GM21529 (cell line): ENCODE measurements around the gene RIPOR1.
"Not testable (repeated sequence)": the region's sequence is repeated elsewhere in the genome, so short reads cannot be mapped to it uniquely, and the experiment has no call there.

ENCODE experiments used
- ATAC-seq: cut with Tn5 transposase; IDR thresholded peaks from one replicate; pipeline ENCODE4 v1.9.1; 2021; ENCODE audit not compliant: unreplicated experiment

RIPOR1 gene

GRCh38 chr16:67514382-67514828 lies 14.2 kb upstream of the RIPOR1 start:
- ATAC-seq: peak; percentile 42

- no peak for ATAC-seq
Observed at GRCh38 chr16:67516296-67517154, 12.1 kb upstream of the RIPOR1 start.

- no peak for ATAC-seq
Observed at GRCh38 chr16:67517155-67517445, 11.5 kb upstream of the RIPOR1 start.

- peak; percentile 44 for ATAC-seq
Observed at GRCh38 chr16:67517661-67518423, 10.8 kb upstream of the RIPOR1 start.

GRCh38 chr16:67518676-67519075 lies 10.0 kb upstream of the RIPOR1 start:
- no peak for ATAC-seq

GRCh38 chr16:67519242-67519641 lies 9.4 kb upstream of the RIPOR1 start:
- ATAC-seq: no peak

GRCh38 chr16:67521095-67521804 lies 7.4 kb upstream of the RIPOR1 start:
- ATAC-seq: peak; percentile 71

- ATAC-seq: no peak
Observed at GRCh38 chr16:67525176-67525860, 3.3 kb upstream of the RIPOR1 start.

GRCh38 chr16:67526149-67526791 lies 2.4 kb upstream of the RIPOR1 start:
- ATAC-seq: no peak

- ATAC-seq: peak; percentile 28
Observed at GRCh38 chr16:67528870-67529581, 397 bp downstream of the RIPOR1 start.

- no peak for ATAC-seq
Observed at GRCh38 chr16:67529582-67530012, 968 bp downstream of the RIPOR1 start.

GRCh38 chr16:67530013-67530939 lies 1.6 kb downstream of the RIPOR1 start:
- ATAC-seq: no peak

- ATAC-seq: no peak
Observed at GRCh38 chr16:67531247-67531646, 2.6 kb downstream of the RIPOR1 start.

- ATAC-seq: no peak
Observed at GRCh38 chr16:67533024-67533560, 4.5 kb downstream of the RIPOR1 start.

GRCh38 chr16:67533987-67534386 lies 5.4 kb downstream of the RIPOR1 start:
- ATAC-seq: not testable (repeated sequence)

GRCh38 chr16:67534431-67534830 lies 5.8 kb downstream of the RIPOR1 start:
- no peak for ATAC-seq

- no peak for ATAC-seq
Observed at GRCh38 chr16:67535201-67535600, 6.6 kb downstream of the RIPOR1 start.

- ATAC-seq: peak; percentile 49
Observed at GRCh38 chr16:67537270-67537635, 8.6 kb downstream of the RIPOR1 start.
